Measurements from ENCODE around the gene NOS1. TPM values are rescaled to one million over a fixed set of nuclear protein-coding genes. Genes with fewer than 3 reads are reported as not detected.
"Not testable (repeated sequence)": the region's sequence is repeated elsewhere in the genome, so short reads cannot be mapped to it uniquely, and the experiment has no call there.

The NOS1 gene
- total and polyA plus RNA-seq, 4 donors = 0.05 to 0.66 (median 0.22) TPM

DNA sequence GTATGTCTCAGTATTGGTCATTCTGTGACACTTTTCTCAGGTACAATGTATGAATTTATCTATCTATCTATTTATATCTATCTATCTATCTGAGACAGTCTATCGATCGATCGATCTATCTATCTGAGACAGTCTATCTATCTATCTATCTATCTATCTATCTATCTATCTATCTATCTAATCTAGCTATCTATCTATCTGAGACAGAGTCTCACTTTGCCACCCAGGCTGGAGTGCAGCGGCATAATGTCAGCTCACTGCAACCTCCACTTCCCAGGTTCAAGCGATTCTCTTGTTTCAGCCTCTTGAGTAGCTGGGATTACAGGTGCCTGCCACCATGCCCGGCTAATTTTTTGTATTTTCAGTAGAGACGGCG, 180.0 kb downstream of the NOS1 start:
- ATAC-seq (ENCODE audit: low FRiP score); H3K27me3 ChIP-seq (ENCODE audit: control insufficient read depth in 1 of 2, insufficient read depth in 2 of 2, low read length in 1 of 2); intact Hi-C loops (cut with DNase I); H3K27ac ChIP-seq (ENCODE audit: low read depth in 1 of 2, low read length in 2 of 2); H3K36me3 ChIP-seq (ENCODE audit: control insufficient read depth in 1 of 2, insufficient read depth in 2 of 2, low read length in 1 of 2); H3K4me3 ChIP-seq (ENCODE audit: low read length in 2 of 2); H3K9me3 ChIP-seq (ENCODE audit: control insufficient read depth, low read length); H3K4me1 ChIP-seq (ENCODE audit: control insufficient read depth in 1 of 2, insufficient read depth in 2 of 2, low read length in 2 of 2); DNase-seq: not testable (repeated sequence)
- 98 to 100% methylated on average over 6 to 8 of the region's 8 CpGs for WGBS, 2 donors

DNA sequence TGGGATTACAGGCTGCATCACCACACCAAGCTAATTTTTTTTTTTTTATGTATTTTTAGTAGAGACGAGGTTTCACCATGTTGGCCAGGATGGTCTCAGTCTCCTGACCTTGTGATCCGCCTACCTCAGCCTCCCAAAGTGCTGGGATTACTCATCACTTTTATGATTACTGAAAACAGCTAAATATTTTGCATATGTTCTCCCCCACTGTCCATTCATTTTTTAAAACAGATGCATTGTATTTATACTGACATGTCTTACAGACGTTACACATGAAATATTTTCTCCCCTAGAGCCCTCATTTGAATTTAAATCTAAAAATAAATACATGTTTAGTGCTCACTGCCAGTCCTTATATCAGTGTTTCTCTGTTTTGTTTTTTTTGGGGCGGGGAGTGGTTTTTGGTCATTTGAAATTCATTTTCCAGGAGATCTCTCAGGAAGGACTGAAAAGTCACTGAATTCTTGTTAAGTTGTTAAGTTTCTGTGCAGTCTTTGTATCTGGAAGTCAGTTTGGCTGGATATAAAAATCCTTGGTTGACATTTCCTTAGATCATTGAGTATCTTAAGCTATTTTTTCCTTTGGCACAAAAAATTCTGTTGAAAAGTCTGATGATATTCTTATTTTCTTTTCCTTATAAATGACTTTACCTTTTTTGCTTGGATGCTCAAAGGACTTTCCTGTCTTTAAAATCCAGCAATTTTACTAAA, 180.5 kb downstream of the NOS1 start:
- H3K4me1 ChIP-seq (ENCODE audit: control insufficient read depth in 1 of 2, insufficient read depth in 2 of 2, low read length in 2 of 2) = no peaks in the 10 kb centered on the region
- no peak for DNase-seq
- intact Hi-C loops (cut with DNase I) = no loop called here
- H3K4me3 ChIP-seq (ENCODE audit: low read length in 2 of 2) = no peak overlapping the region
- no peak for ATAC-seq (ENCODE audit: low FRiP score)
- WGBS, 2 donors = 67 to 92% methylated on average over 4 of the region's 4 CpGs
- H3K9me3 ChIP-seq (ENCODE audit: control insufficient read depth, low read length) = peaks cover 2% of the 10 kb centered on the region
- H3K27me3 ChIP-seq (ENCODE audit: control insufficient read depth in 1 of 2, insufficient read depth in 2 of 2, low read length in 1 of 2) = no peaks in the 10 kb centered on the region
- no peak overlapping the region for H3K27ac ChIP-seq (ENCODE audit: low read depth in 1 of 2, low read length in 2 of 2)
- H3K36me3 ChIP-seq (ENCODE audit: control insufficient read depth in 1 of 2, insufficient read depth in 2 of 2, low read length in 1 of 2) = peaks cover 2 to 5% of the 10 kb centered on the region in 2 donors

DNA sequence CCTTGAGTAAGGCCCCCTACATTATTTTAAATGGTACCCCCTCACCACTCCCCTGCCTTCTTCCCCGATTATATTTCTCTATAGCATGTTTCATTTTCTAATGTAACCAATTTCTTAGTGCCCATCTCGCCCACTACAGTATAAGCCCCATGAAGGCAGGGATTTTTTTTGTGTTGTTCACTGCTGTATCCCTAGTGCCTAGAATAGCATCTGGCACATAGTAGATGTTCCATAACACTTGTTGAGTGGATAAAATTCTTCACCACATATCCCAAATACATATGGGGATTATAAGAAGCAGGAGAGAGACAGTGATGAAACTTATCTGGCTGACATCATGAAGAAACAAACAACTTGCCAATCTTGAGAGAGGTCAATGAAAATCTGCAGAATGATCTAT, 182.7 kb downstream of the NOS1 start:
- no peak overlapping the region for H3K27ac ChIP-seq (ENCODE audit: low read depth in 1 of 2, low read length in 2 of 2)
- DNase-seq = no peak
- peaks cover 4 to 5% of the 10 kb centered on the region in 2 donors for H3K36me3 ChIP-seq (ENCODE audit: control insufficient read depth in 1 of 2, insufficient read depth in 2 of 2, low read length in 1 of 2)
- H3K4me1 ChIP-seq (ENCODE audit: control insufficient read depth in 1 of 2, insufficient read depth in 2 of 2, low read length in 2 of 2) = no peaks in the 10 kb centered on the region
- peaks cover 2% of the 10 kb centered on the region for H3K9me3 ChIP-seq (ENCODE audit: control insufficient read depth, low read length)
- ATAC-seq (ENCODE audit: low FRiP score) = no peak
- no peaks in the 10 kb centered on the region for H3K27me3 ChIP-seq (ENCODE audit: control insufficient read depth in 1 of 2, insufficient read depth in 2 of 2, low read length in 1 of 2)
- H3K4me3 ChIP-seq (ENCODE audit: low read length in 2 of 2) = no peak overlapping the region
- intact Hi-C loops (cut with DNase I) = no loop called here
- 95% methylated on average over 2 of the region's 2 CpGs for WGBS, 2 donors

DNA sequence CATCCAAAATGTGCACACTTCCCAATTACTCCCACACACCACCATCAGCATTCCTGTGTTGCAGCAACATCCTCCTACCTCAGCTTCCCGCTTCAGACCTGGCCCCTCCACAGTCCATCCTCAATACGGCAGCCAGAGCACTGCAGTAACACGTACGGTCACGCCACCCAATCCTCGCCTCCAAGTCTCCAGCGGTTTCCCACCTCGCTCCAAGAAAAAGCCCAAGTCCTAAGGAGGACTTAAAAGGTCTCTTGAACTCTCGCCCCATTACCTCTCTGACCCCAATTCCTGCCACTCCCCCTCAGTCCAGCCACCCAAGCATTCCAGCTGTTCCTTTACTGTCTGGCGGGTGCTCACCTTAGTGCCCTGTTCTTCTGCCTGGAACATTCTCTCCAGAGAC, 183.1 kb downstream of the NOS1 start:
- peaks cover 2% of the 10 kb centered on the region for H3K9me3 ChIP-seq (ENCODE audit: control insufficient read depth, low read length)
- DNase-seq = no peak
- no peaks in the 10 kb centered on the region for H3K4me1 ChIP-seq (ENCODE audit: control insufficient read depth in 1 of 2, insufficient read depth in 2 of 2, low read length in 2 of 2)
- no peaks in the 10 kb centered on the region for H3K27me3 ChIP-seq (ENCODE audit: control insufficient read depth in 1 of 2, insufficient read depth in 2 of 2, low read length in 1 of 2)
- ATAC-seq (ENCODE audit: low FRiP score) = no peak
- intact Hi-C loops (cut with DNase I) = no loop called here
- 85 to 94% methylated on average over 10 of the region's 10 CpGs for WGBS, 2 donors
- H3K27ac ChIP-seq (ENCODE audit: low read depth in 1 of 2, low read length in 2 of 2) = no peak overlapping the region
- H3K4me3 ChIP-seq (ENCODE audit: low read length in 2 of 2) = no peak overlapping the region
- peaks cover 4 to 5% of the 10 kb centered on the region in 2 donors for H3K36me3 ChIP-seq (ENCODE audit: control insufficient read depth in 1 of 2, insufficient read depth in 2 of 2, low read length in 1 of 2)

DNA sequence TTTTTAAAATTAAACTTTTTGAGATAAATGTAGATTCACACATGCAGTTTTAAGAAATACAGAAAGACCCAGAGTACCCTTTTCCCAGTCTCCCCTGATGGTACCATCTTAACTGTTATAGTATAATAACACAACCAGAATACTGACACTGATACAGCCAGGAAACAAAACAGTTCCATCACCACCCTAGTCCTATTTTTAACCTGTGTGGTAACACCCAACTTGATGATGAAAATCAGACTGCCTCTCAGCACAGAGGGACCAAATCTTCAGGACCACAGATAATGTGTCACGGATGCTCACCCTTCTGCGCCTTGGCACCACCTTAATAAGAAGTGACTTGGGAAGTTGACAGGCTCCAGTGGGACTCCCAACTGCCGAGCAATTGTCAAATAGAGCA, 189.3 kb downstream of the NOS1 start:
- H3K4me3 ChIP-seq (ENCODE audit: low read length in 2 of 2) = no peak overlapping the region
- WGBS, 2 donors = 92 to 94% methylated on average over 3 of the region's 3 CpGs
- no peaks in the 10 kb centered on the region for H3K27me3 ChIP-seq (ENCODE audit: control insufficient read depth in 1 of 2, insufficient read depth in 2 of 2, low read length in 1 of 2)
- H3K9me3 ChIP-seq (ENCODE audit: control insufficient read depth, low read length) = no peaks in the 10 kb centered on the region
- H3K4me1 ChIP-seq (ENCODE audit: control insufficient read depth in 1 of 2, insufficient read depth in 2 of 2, low read length in 2 of 2) = no peaks in the 10 kb centered on the region
- intact Hi-C loops (cut with DNase I) = no loop called here
- ATAC-seq (ENCODE audit: low FRiP score) = no peak
- no peak overlapping the region for H3K27ac ChIP-seq (ENCODE audit: low read depth in 1 of 2, low read length in 2 of 2)
- peaks cover 8 to 10% of the 10 kb centered on the region in 2 donors for H3K36me3 ChIP-seq (ENCODE audit: control insufficient read depth in 1 of 2, insufficient read depth in 2 of 2, low read length in 1 of 2)
- DNase-seq = no peak

DNA sequence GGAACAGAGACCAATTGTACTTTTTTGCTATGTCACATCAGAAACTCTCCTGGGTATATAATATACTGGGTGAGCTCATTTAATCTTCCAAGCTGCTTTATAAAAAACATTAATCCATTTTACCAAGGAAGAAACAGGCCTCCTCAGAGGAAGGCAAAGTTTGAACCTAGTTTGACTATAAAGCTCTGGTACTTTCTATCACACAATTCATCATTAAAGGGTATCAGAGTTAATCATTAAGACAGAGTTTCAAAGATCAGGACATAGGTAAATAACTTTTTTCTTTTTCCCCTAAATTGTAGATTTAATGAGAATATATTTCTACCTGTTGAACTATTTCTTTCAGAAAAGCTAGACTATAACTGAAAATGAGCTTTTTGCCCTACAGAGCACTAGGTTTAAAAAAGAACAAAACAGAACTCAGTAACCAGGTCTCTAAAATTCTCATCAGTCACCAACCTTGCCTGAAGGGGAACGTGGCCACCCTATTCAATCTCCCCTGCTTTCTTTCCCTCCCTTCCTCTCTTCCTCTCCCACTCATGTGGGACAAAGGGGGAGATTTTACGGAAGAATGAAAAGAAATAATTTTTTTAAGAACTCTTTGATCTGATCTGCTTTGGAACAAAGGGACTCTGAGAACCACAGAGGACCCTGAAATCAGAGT, 189.8 kb downstream of the NOS1 start:
- DNase-seq (no peak), ATAC-seq (ENCODE audit: low FRiP score) (no peak)
- H3K4me3 ChIP-seq (ENCODE audit: low read length in 2 of 2) = no peak overlapping the region
- no peaks in the 10 kb centered on the region for H3K27me3 ChIP-seq (ENCODE audit: control insufficient read depth in 1 of 2, insufficient read depth in 2 of 2, low read length in 1 of 2)
- H3K9me3 ChIP-seq (ENCODE audit: control insufficient read depth, low read length) = no peaks in the 10 kb centered on the region
- H3K36me3 ChIP-seq (ENCODE audit: control insufficient read depth in 1 of 2, insufficient read depth in 2 of 2, low read length in 1 of 2) = peaks cover 10 to 12% of the 10 kb centered on the region in 2 donors
- H3K4me1 ChIP-seq (ENCODE audit: control insufficient read depth in 1 of 2, insufficient read depth in 2 of 2, low read length in 2 of 2) = no peaks in the 10 kb centered on the region
- intact Hi-C loops (cut with DNase I) = no loop called here
- no peak overlapping the region for H3K27ac ChIP-seq (ENCODE audit: low read depth in 1 of 2, low read length in 2 of 2)
- 78 to 92% methylated on average over 2 of the region's 2 CpGs for WGBS, 2 donors

DNA sequence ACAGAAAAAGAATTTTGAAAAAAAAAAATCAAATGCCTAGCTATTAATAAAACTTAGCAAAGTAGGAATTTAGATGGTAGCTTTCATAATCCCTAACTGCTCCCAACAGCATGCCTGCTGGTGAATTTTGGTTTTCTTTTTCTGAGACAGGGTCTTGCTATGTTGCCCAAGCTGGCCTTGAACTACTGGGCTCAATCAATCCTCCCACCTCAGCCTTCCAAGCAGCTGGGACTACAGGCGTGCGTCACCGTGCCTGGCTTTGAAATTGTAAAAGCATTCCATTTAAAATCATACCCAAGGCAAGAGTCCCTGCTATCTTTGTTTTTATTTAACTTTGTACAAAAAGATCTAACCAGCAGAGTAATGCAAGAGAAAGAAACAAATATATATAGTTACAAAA, 191.9 kb downstream of the NOS1 start:
- Histone ChIP-seq H3K27ac (ENCODE audit: low read depth in 1 of 2, low read length in 2 of 2) (no peak overlapping the region), H3K9me3 (ENCODE audit: control insufficient read depth, low read length) (no peaks in the 10 kb centered on the region)

DNA sequence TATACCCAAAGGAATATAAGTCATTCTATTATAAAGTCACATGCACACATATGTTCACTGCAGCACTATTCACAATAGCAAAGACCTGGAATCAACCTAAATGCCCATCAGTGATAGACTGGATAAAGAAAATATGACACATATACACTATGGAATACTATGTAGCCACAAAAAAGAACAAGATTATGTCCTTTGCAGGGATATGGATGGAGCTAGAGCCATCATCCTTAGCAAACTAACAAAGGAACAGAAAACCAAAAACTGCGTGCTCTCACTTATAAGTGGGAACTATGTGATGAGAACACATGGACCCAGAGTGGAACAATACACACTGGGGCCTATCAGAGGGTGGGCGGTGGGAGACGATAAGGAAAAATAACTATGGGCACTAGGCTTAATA, 192.4 kb downstream of the NOS1 start:
- no peaks in the 10 kb centered on the region for H3K27me3 ChIP-seq (ENCODE audit: control insufficient read depth in 1 of 2, insufficient read depth in 2 of 2, low read length in 1 of 2)
- H3K4me1 ChIP-seq (ENCODE audit: control insufficient read depth in 1 of 2, insufficient read depth in 2 of 2, low read length in 2 of 2) = no peaks in the 10 kb centered on the region
- no peaks in the 10 kb centered on the region for H3K9me3 ChIP-seq (ENCODE audit: control insufficient read depth, low read length)
- intact Hi-C loops (cut with DNase I) = no loop called here
- DNase-seq (no peak), ATAC-seq (ENCODE audit: low FRiP score) (no peak)
- H3K36me3 ChIP-seq (ENCODE audit: control insufficient read depth in 1 of 2, insufficient read depth in 2 of 2, low read length in 1 of 2) = peaks cover 8 to 11% of the 10 kb centered on the region in 2 donors
- no peak overlapping the region for H3K27ac ChIP-seq (ENCODE audit: low read depth in 1 of 2, low read length in 2 of 2)
- H3K4me3 ChIP-seq (ENCODE audit: low read length in 2 of 2) = no peak overlapping the region
- 61 to 95% methylated on average over 3 of the region's 3 CpGs for WGBS, 2 donors

More for the DNA sequence above, 191.9 kb downstream of the NOS1 start:
- ATAC-seq (ENCODE audit: low FRiP score) (no peak), DNase-seq (no peak)
- intact Hi-C loops (cut with DNase I) = no loop called here
- Histone ChIP-seq H3K36me3 (ENCODE audit: control insufficient read depth in 1 of 2, insufficient read depth in 2 of 2, low read length in 1 of 2) (peaks cover 10 to 11% of the 10 kb centered on the region in 2 donors), H3K4me3 (ENCODE audit: low read length in 2 of 2) (no peak overlapping the region), H3K27me3 (ENCODE audit: control insufficient read depth in 1 of 2, insufficient read depth in 2 of 2, low read length in 1 of 2) (no peaks in the 10 kb centered on the region), H3K4me1 (ENCODE audit: control insufficient read depth in 1 of 2, insufficient read depth in 2 of 2, low read length in 2 of 2) (no peaks in the 10 kb centered on the region)
- WGBS, 2 donors = 81 to 87% methylated on average over 3 of the region's 3 CpGs

DNA sequence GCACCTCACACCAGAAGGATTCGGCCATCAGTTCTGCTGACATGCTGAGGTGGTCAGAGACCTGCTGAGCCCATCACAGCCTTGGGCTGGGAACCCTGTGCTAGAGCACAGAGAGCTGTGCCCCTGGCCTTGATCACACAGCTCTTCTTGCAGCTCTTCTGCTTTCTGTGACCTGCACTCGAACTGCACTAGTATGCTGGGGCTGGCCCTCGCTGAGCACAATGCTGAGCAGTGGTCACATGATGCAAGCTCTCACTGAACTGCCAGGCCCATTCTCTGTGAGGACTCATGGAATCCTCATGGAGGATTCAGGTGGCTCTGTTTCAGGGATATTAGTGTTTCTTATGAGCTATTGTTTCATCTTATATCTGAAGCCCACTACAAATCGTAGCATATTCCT, 193.7 kb downstream of the NOS1 start:
- intact Hi-C loops (cut with DNase I) = no loop called here
- H3K36me3 ChIP-seq (ENCODE audit: control insufficient read depth in 1 of 2, insufficient read depth in 2 of 2, low read length in 1 of 2) = peaks cover 8 to 11% of the 10 kb centered on the region in 2 donors
- no peak for ATAC-seq (ENCODE audit: low FRiP score)

More for the DNA sequence above, 193.7 kb downstream of the NOS1 start:
- Histone ChIP-seq H3K27me3 (ENCODE audit: control insufficient read depth in 1 of 2, insufficient read depth in 2 of 2, low read length in 1 of 2) (no peaks in the 10 kb centered on the region), H3K4me1 (ENCODE audit: control insufficient read depth in 1 of 2, insufficient read depth in 2 of 2, low read length in 2 of 2) (no peaks in the 10 kb centered on the region), H3K9me3 (ENCODE audit: control insufficient read depth, low read length) (no peaks in the 10 kb centered on the region), H3K27ac (ENCODE audit: low read depth in 1 of 2, low read length in 2 of 2) (no peak overlapping the region), H3K4me3 (ENCODE audit: low read length in 2 of 2) (no peak overlapping the region)
- WGBS, 2 donors = 89 to 94% methylated on average over 4 of the region's 4 CpGs
- no peak for DNase-seq
